Breast epithelium (tissue), 4 donors: ENCODE results near the gene LEP. TPM values are rescaled to one million over a fixed set of nuclear protein-coding genes. Genes with fewer than 3 reads are reported as not detected.

Experiments used
- DNase-seq, 2 donors: peaks; one replicate each; pipeline ENCODE4 v3.0.0-alpha.2; 2019; ENCODE audit warnings: low spot score in 2 of 2
- H3K27ac ChIP-seq, 2 donors: fragments of 200-600 bp; sonication (generic) in 1 of 2; one replicate each; pipeline ENCODE4 v1.5.1; 2016 to 2019; ENCODE audit warnings: mild to moderate bottlenecking in 1 of 2
- H3K27me3 ChIP-seq, 2 donors: fragments of 200-600 bp; sonication (generic) in 1 of 2; one replicate each; pipeline versions ENCODE4 v1.5.1 to v1.6.0; 2017 to 2019; ENCODE audit warnings: control low read depth in 1 of 2, mild to moderate bottlenecking in 1 of 2
- H3K36me3 ChIP-seq: fragments of 200-600 bp; one replicate; pipeline ENCODE4 v1.5.1; 2019
- H3K4me1 ChIP-seq, 2 donors: fragments of 200-600 bp; sonication (generic); one replicate each; pipeline ENCODE4 v1.5.1; 2016 to 2019; ENCODE audit warnings: control low read depth in 1 of 2
- H3K4me3 ChIP-seq, 3 donors: fragments of 200-600 bp; sonication (generic); 1 replicate in 2 of 3; 2 replicates in 1 of 3; pipeline ENCODE4 v1.5.1; 2016 to 2019; ENCODE audit warnings: mild to moderate bottlenecking in 3 of 3, moderate library complexity in 2 of 3
- H3K9me3 ChIP-seq, 2 donors: fragments of 200-600 bp; sonication (generic) in 1 of 2; one replicate each; pipeline ENCODE4 v1.5.1; 2016 to 2019; ENCODE audit warnings: control low read depth in 1 of 2
- CTCF ChIP-seq, 3 donors: fragments of 450-650 bp; IDR thresholded peaks; one replicate each; pipeline ENCODE4 v1.5.1; 2016 to 2017; ENCODE audit warnings: antibody characterized with exemption in 3 of 3, mild to moderate bottlenecking in 3 of 3, moderate library complexity in 3 of 3
- POLR2A ChIP-seq: fragments of 450-650 bp; IDR thresholded peaks from one replicate; pipeline ENCODE4 v1.6.1; 2016; ENCODE audit warnings: antibody characterized with exemption, mild to moderate bottlenecking, moderate library complexity
- POLR2AphosphoS5 ChIP-seq, 3 donors: sonication (generic); formaldehyde crosslinking; IDR thresholded peaks; one replicate each; pipeline ENCODE4 v1.6.1; 2017; ENCODE audit warnings: antibody characterized with exemption in 3 of 3
- intact Hi-C: fragments of 100-400 bp; cut with DNase I; formaldehyde crosslinking; loops from one replicate; pipeline ENCODE4 v1.15.1; 2023; ENCODE audit warnings: low total_unique reads
- total RNA-seq, 3 donors: library from RNA; depleted of rRNA; stranded (reverse); fragments of >200 nt; gene quantifications; one replicate each; pipeline ENCODE4 v1.1.0, GENCODE V29; 2016

LEP gene
- total RNA-seq: 100 to 1,000 TPM in 1 of 3 donors, 10 to 100 TPM in 2; 41.6 to 498 (median 48.2) TPM

- DNase-seq: no peak
- Histone ChIP-seq H3K9me3 (peaks cover 17 to 19% of the 10 kb centered on the region in 2 donors), H3K4me3 (peak within 1 kb of the TSS in 1 of 3 donors; percentile 10), H3K27me3 (peaks cover 5 to 23% of the 10 kb centered on the region in 2 donors), H3K27ac (no peak within 1 kb of the TSS), H3K4me1 (no peaks in the 10 kb centered on the region), H3K36me3 (no peaks in the 10 kb centered on the region)
- TF ChIP-seq POLR2A (no peak), CTCF (IDR thresholded peaks at IDR 0.05) (no peak), POLR2AphosphoS5 (IDR thresholded peaks at IDR 0.05) (no peak)
- intact Hi-C loops: no loop called here
These were observed at the start of gene LEP for GRCh38 chr7:128240696-128241386. Gene LEP, plus strand, starts transcription at chr7:128241278. Its CDS starts 10,741 bp downstream, at chr7:128252019.

GRCh38 chr7:128192497-128193142 lies 48.5 kb upstream of the LEP start:
- peaks cover 0 to 8% of the 10 kb centered on the region in 2 donors for H3K27me3 ChIP-seq
- no peak for TF ChIP-seq CTCF (IDR thresholded peaks at IDR 0.05)
- TF ChIP-seq POLR2A: no peak
- TF ChIP-seq POLR2AphosphoS5 (IDR thresholded peaks at IDR 0.05): no peak

GRCh38 chr7:128194533-128195282 lies 46.4 kb upstream of the LEP start:
- intact Hi-C loops: no loop called here
- H3K4me3 ChIP-seq: no peak overlapping the region
- H3K27ac ChIP-seq: no peak overlapping the region
- no peak for DNase-seq
- no peaks in the 10 kb centered on the region for H3K4me1 ChIP-seq
- peaks cover 0 to 8% of the 10 kb centered on the region in 2 donors for H3K27me3 ChIP-seq
- TF ChIP-seq POLR2A (no peak), POLR2AphosphoS5 (IDR thresholded peaks at IDR 0.05) (no peak), CTCF (IDR thresholded peaks at IDR 0.05) (no peak)
- no peaks in the 10 kb centered on the region for H3K36me3 ChIP-seq
- H3K9me3 ChIP-seq: peaks cover 4 to 16% of the 10 kb centered on the region in 2 donors

More at GRCh38 chr7:128192497-128193142, 48.5 kb upstream of the LEP start:
- intact Hi-C loops: no loop called here
- Histone ChIP-seq H3K27ac (no peak overlapping the region), H3K36me3 (no peaks in the 10 kb centered on the region), H3K9me3 (peaks cover 4 to 16% of the 10 kb centered on the region in 2 donors), H3K4me1 (no peaks in the 10 kb centered on the region), H3K4me3 (no peak overlapping the region)
- DNase-seq: peak in 1 of 2 donors; percentile 2

- Histone ChIP-seq H3K27ac (no peak overlapping the region), H3K27me3 (peaks cover 0 to 24% of the 10 kb centered on the region in 2 donors), H3K4me1 (no peaks in the 10 kb centered on the region), H3K36me3 (no peaks in the 10 kb centered on the region), H3K4me3 (no peak overlapping the region), H3K9me3 (peaks cover 4 to 16% of the 10 kb centered on the region in 2 donors)
- TF ChIP-seq CTCF (IDR thresholded peaks at IDR 0.05): no peak
- no peak for TF ChIP-seq POLR2A
- no peak for TF ChIP-seq POLR2AphosphoS5 (IDR thresholded peaks at IDR 0.05)
- peak in 1 of 2 donors; percentile 15 for DNase-seq
- intact Hi-C loops: no loop called here
These were observed 43.5 kb upstream of the LEP start for GRCh38 chr7:128197589-128197988.
